HG02981 (cell line): ENCODE measurements around the gene SLC14A1.

Experiments used
- ATAC-seq: cut with Tn5 transposase; IDR thresholded peaks from one replicate; pipeline ENCODE4 v1.9.1; 2021; ENCODE audit warnings: mild to moderate bottlenecking, moderate library complexity; ENCODE audit not compliant: unreplicated experiment

The SLC14A1 gene

GRCh38 chr18:45719106-45719505, 4.9 kb upstream of the SLC14A1 start:
- no peak for ATAC-seq

GRCh38 chr18:45722899-45723298, 1.1 kb upstream of the SLC14A1 start:
- ATAC-seq: peak; percentile 89

GRCh38 chr18:45724601-45725000, 620 bp downstream of the SLC14A1 start:
- no peak for ATAC-seq

- ATAC-seq: no peak
Observed at GRCh38 chr18:45725336-45725735, 1.4 kb downstream of the SLC14A1 start.

GRCh38 chr18:45726603-45727002, 2.6 kb downstream of the SLC14A1 start:
- no peak for ATAC-seq

GRCh38 chr18:45727068-45727467, 3.1 kb downstream of the SLC14A1 start:
- no peak for ATAC-seq

GRCh38 chr18:45728336-45729010, 4.5 kb downstream of the SLC14A1 start:
- no peak for ATAC-seq

- ATAC-seq: no peak
Observed at GRCh38 chr18:45730832-45731575, 7.0 kb downstream of the SLC14A1 start.

- ATAC-seq: no peak
Observed at GRCh38 chr18:45731716-45732115, 7.7 kb downstream of the SLC14A1 start.

GRCh38 chr18:45733535-45733934, 9.6 kb downstream of the SLC14A1 start:
- no peak for ATAC-seq

- ATAC-seq: no peak
Observed at GRCh38 chr18:45734505-45734904, 10.5 kb downstream of the SLC14A1 start.

GRCh38 chr18:45734944-45735343, 11.0 kb downstream of the SLC14A1 start:
- no peak for ATAC-seq

GRCh38 chr18:45738660-45739059, 14.7 kb downstream of the SLC14A1 start:
- ATAC-seq: no peak

GRCh38 chr18:45739268-45739667, 15.3 kb downstream of the SLC14A1 start:
- ATAC-seq: no peak

GRCh38 chr18:45739848-45740247, 15.9 kb downstream of the SLC14A1 start:
- ATAC-seq: no peak

- no peak for ATAC-seq
Observed at GRCh38 chr18:45741056-45741455, 17.1 kb downstream of the SLC14A1 start.

- no peak for ATAC-seq
Observed at GRCh38 chr18:45745817-45746461, 22.0 kb downstream of the SLC14A1 start.

- no peak for ATAC-seq
Observed at GRCh38 chr18:45748501-45748900, 24.5 kb downstream of the SLC14A1 start.

- ATAC-seq: no peak
Observed at GRCh38 chr18:45749918-45750689, 26.1 kb downstream of the SLC14A1 start.

- no peak for ATAC-seq
Observed at GRCh38 chr18:45751766-45752165, 27.8 kb downstream of the SLC14A1 start.

GRCh38 chr18:45752681-45753080, 28.7 kb downstream of the SLC14A1 start:
- ATAC-seq: no peak
